Mucosa of descending colon (tissue), 3 donors: ENCODE measurements around the gene SH3BP2. TPM values are rescaled to one million over a fixed set of nuclear protein-coding genes. Genes with fewer than 3 reads are reported as not detected.

Source experiments
- ATAC-seq: fragments of 200-7000 bp; cut with Tn5 transposase; one replicate; pipeline ENCODE4 v1.9.1; 2020; ENCODE audit warnings: mild to moderate bottlenecking, moderate library complexity
- DNase-seq, 3 donors: peaks; one replicate each; pipeline ENCODE4 v3.0.0-alpha.2; 2020
- H3K36me3 ChIP-seq: fragments of 200-600 bp; one replicate; pipeline ENCODE4 v1.8.0; 2021; ENCODE audit warnings: low read depth, mild to moderate bottlenecking
- H3K4me1 ChIP-seq: fragments of 200-600 bp; one replicate; pipeline ENCODE4 v1.8.0; 2021; ENCODE audit warnings: low read depth, mild to moderate bottlenecking
- H3K4me3 ChIP-seq: fragments of 200-600 bp; one replicate; pipeline ENCODE4 v1.8.0; 2021; ENCODE audit warnings: mild to moderate bottlenecking
- H3K9me3 ChIP-seq: fragments of 200-600 bp; one replicate; pipeline ENCODE4 v1.8.0; 2021; ENCODE audit warnings: mild to moderate bottlenecking
- intact Hi-C, 2 donors: fragments of 100-400 bp; cut with DNase I in 1 of 2; cut with micrococcal nuclease in 1 of 2; formaldehyde crosslinking; loops; one replicate each; pipeline versions ENCODE4 v1.11.0 to v1.11.1; 2022; cut with DNase I, micrococcal nuclease
- total RNA-seq, 3 donors: library from RNA; stranded (reverse); fragmentation: NEBNext Ultra II Directional in 2 of 3; extraction: Animal tissue kit (Norgen Biotek cat#: 25700) in 2 of 3; gene quantifications; one replicate each; pipeline versions ENCODE4 v1.2.1 to v1.2.4, GENCODE V29; 2021 to 2023
- TF ChIP-seq, protein P1 (sequence below): fragments of 200-600 bp; IDR thresholded peaks from one replicate; pipeline ENCODE4 v1.8.0; 2022; ENCODE audit warnings: antibody characterized with exemption, mild to moderate bottlenecking
- donor health status: DM: no; HTN: no; CAD: no; lungs with moderate emphysema.
- donor health status: DM: no; HTN: no; CAD: no.
- donor health status: DM: no; HTN: yes; CAD: no.

Gene SH3BP2
- total RNA-seq, 3 donors from 2014 or later: 48.1 to 75.3 (median 73.0) TPM

DNA sequence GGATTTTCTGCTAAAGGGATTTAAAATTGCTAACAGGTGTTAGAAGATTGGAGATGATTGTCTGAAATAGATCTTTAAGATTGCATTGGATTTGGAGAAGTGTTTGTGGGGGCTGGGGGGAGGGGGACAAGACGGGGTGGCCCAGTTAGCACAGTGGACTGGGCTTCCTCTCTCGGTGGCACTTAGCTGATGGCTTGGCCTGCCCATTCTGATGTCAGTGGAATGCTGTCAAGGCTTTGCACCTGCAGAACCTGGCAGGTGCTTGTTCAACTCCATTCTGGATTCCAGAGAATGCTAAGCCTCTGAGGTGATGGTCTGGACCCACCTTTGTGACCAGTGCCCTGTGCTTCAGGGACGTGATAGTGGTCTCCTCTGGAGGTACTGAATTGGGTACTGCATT is 94.5 kb downstream of the SH3BP2 start:
- ATAC-seq: no peak
- Histone ChIP-seq H3K36me3 (no peaks in the 10 kb centered on the region), H3K4me3 (no peak overlapping the region)

GRCh38 chr4:2888886-2889285 is 96.0 kb downstream of the SH3BP2 start:
- intact Hi-C loops: no loop called here
- H3K4me1 ChIP-seq: peaks cover 2% of the 10 kb centered on the region
- ATAC-seq (no peak), DNase-seq (no peak)
- H3K36me3 ChIP-seq: no peaks in the 10 kb centered on the region
- no peak overlapping the region for H3K4me3 ChIP-seq
- TF ChIP-seq, protein P1, sequence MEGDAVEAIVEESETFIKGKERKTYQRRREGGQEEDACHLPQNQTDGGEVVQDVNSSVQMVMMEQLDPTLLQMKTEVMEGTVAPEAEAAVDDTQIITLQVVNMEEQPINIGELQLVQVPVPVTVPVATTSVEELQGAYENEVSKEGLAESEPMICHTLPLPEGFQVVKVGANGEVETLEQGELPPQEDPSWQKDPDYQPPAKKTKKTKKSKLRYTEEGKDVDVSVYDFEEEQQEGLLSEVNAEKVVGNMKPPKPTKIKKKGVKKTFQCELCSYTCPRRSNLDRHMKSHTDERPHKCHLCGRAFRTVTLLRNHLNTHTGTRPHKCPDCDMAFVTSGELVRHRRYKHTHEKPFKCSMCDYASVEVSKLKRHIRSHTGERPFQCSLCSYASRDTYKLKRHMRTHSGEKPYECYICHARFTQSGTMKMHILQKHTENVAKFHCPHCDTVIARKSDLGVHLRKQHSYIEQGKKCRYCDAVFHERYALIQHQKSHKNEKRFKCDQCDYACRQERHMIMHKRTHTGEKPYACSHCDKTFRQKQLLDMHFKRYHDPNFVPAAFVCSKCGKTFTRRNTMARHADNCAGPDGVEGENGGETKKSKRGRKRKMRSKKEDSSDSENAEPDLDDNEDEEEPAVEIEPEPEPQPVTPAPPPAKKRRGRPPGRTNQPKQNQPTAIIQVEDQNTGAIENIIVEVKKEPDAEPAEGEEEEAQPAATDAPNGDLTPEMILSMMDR: no peak
- H3K9me3 ChIP-seq: no peaks in the 10 kb centered on the region

More for the DNA sequence above, 94.5 kb downstream of the SH3BP2 start:
- no peak for DNase-seq
- TF ChIP-seq, protein P1: no peak
- Histone ChIP-seq H3K4me1 (peaks cover 2% of the 10 kb centered on the region), H3K9me3 (no peaks in the 10 kb centered on the region)
- intact Hi-C loops: no loop called here

Other genes starting within 250 kb of the SH3BP2 start
- 10 to 100 TPM; 50.3 to 51.5 (median 51.2) TPM for gene TNIP2, start 36.7 kb upstream of the SH3BP2 start, total RNA-seq
- gene ADD1, start 50.8 kb downstream of the SH3BP2 start, total RNA-seq: 100 to 1,000 TPM; 201 to 373 (median 261) TPM
- 10 to 100 TPM; 18.2 to 23.8 (median 23.5) TPM for gene NOP14, start 170.3 kb downstream of the SH3BP2 start, total RNA-seq
- gene GRK4, start 170.5 kb downstream of the SH3BP2 start, total RNA-seq: 1 to 10 TPM in 2 of 3 donors, under 1 TPM in 1; 0.87 to 8.9 (median 3.9) TPM